DND-41 (cell line): ENCODE results near the gene USB1.

Source experiments
- ATAC-seq: fragments of 200-7000 bp; cut with Tn5 transposase; 3 replicates; pipeline ENCODE4 v1.9.1; 2021; ENCODE audit warnings: low read depth; ENCODE audit not compliant: insufficient read depth
- DNase-seq: peaks from one replicate; pipeline ENCODE4 v3.0.0-alpha.2; 2020
- H2AFZ ChIP-seq: 2 replicates; pipeline ENCODE4 v1.6.0; 2012; ENCODE audit warnings: low read depth, low read length
- H3K27ac ChIP-seq: 2 replicates; pipeline ENCODE4 v1.5.1; 2012; ENCODE audit warnings: low read length, inconsistent platforms
- H3K27me3 ChIP-seq: fragments of 200-600 bp; sonication (generic); 2 replicates; pipeline ENCODE4 v1.6.0; 2012; ENCODE audit warnings: low read length, mild to moderate bottlenecking, inconsistent platforms; ENCODE audit not compliant: insufficient read depth, poor library complexity
- H3K36me3 ChIP-seq: 2 replicates; pipeline ENCODE4 v1.5.1; 2012; ENCODE audit warnings: low read length, inconsistent platforms; ENCODE audit not compliant: insufficient read depth
- H3K4me1 ChIP-seq: 2 replicates; pipeline ENCODE4 v1.5.1; 2012; ENCODE audit warnings: mild to moderate bottlenecking, low read length; ENCODE audit not compliant: insufficient read depth
- H3K4me2 ChIP-seq: 2 replicates; pipeline ENCODE4 v1.6.0; 2012; ENCODE audit warnings: mild to moderate bottlenecking, moderate library complexity, low read length, inconsistent platforms; ENCODE audit not compliant: insufficient read depth
- H3K4me3 ChIP-seq, 2 experiments: fragments of 200-600 bp in 1 of 2; shearing (Covaris generic) in 1 of 2; 2 replicates each; pipeline ENCODE4 v1.5.1; 2012 to 2016; ENCODE audit warnings: inconsistent platforms in 2 of 2, low read length in 2 of 2, mild to moderate bottlenecking in 2 of 2, low read depth in 1 of 2, moderate library complexity in 1 of 2
- H3K79me2 ChIP-seq: 2 replicates; pipeline ENCODE4 v1.6.0; 2012; ENCODE audit warnings: low read length, inconsistent platforms; ENCODE audit not compliant: insufficient read depth
- H3K9ac ChIP-seq: 2 replicates; pipeline ENCODE4 v1.6.0; 2012; ENCODE audit warnings: low read depth, mild to moderate bottlenecking, inconsistent platforms, low read length, moderate library complexity
- H3K9me3 ChIP-seq: 2 replicates; pipeline ENCODE4 v1.5.1; 2012; ENCODE audit warnings: low read length, moderate library complexity, mild to moderate bottlenecking, inconsistent platforms; ENCODE audit not compliant: insufficient read depth, severe bottlenecking
- H4K20me1 ChIP-seq: 2 replicates; pipeline ENCODE4 v1.6.0; 2012; ENCODE audit warnings: low read length; ENCODE audit not compliant: insufficient read depth
- CTCF ChIP-seq: IDR thresholded peaks from 2 replicates; pipeline ENCODE4 v1.5.1; 2012; ENCODE audit warnings: borderline replicate concordance, low read length, moderate library complexity, mild to moderate bottlenecking; ENCODE audit not compliant: poor library complexity, severe bottlenecking; ENCODE audit errors: extremely low read depth
- EZH2 ChIP-seq: IDR thresholded peaks from 3 replicates; pipeline ENCODE4 v1.6.1; 2012; ENCODE audit warnings: borderline replicate concordance, low read depth, mild to moderate bottlenecking, moderate library complexity, low read length, inconsistent platforms; ENCODE audit not compliant: severe bottlenecking

USB1 gene

GRCh38 chr16:57988929-57989328 lies 12.3 kb upstream of the USB1 start:
- Histone ChIP-seq H3K4me2 (no peak overlapping the region), H3K79me2 (no peaks in the 10 kb centered on the region), H3K9me3 (no peaks in the 10 kb centered on the region), H3K36me3 (no peaks in the 10 kb centered on the region), H3K9ac (no peak overlapping the region), H3K27ac (no peak overlapping the region), H4K20me1 (peaks cover 12% of the 10 kb centered on the region), H3K27me3 (no peaks in the 10 kb centered on the region), H2AFZ (no peak overlapping the region), H3K4me1 (0 out of 2 replicates have a peak, but pooled peaks cover 2% of the 10 kb centered on the region), H3K4me3 (no peak overlapping the region)
- no peak for ATAC-seq
- TF ChIP-seq EZH2 (no peak), CTCF (no peak)
- no peak for DNase-seq

GRCh38 chr16:57991551-57992059 lies 9.6 kb upstream of the USB1 start:
- no peak overlapping the region for H3K9ac ChIP-seq
- no peak overlapping the region for H3K4me2 ChIP-seq
- DNase-seq = no peak
- H3K4me3 ChIP-seq = no peak overlapping the region
- no peaks in the 10 kb centered on the region for H3K9me3 ChIP-seq
- 0 out of 2 replicates have a peak, but pooled peaks cover 2% of the 10 kb centered on the region for H3K4me1 ChIP-seq
- peaks cover 25% of the 10 kb centered on the region for H3K36me3 ChIP-seq
- TF ChIP-seq EZH2 = no peak
- TF ChIP-seq CTCF = no peak
- ATAC-seq = no peak
- H2AFZ ChIP-seq = no peak overlapping the region
- H3K27ac ChIP-seq = no peak overlapping the region
- H3K27me3 ChIP-seq = no peaks in the 10 kb centered on the region
- no peaks in the 10 kb centered on the region for H3K79me2 ChIP-seq
- peaks cover 29% of the 10 kb centered on the region for H4K20me1 ChIP-seq

- Histone ChIP-seq H3K9me3 (no peaks in the 10 kb centered on the region), H3K27ac (no peak overlapping the region), H3K4me3 (no peak overlapping the region), H4K20me1 (peaks cover 29% of the 10 kb centered on the region), H3K9ac (no peak overlapping the region), H3K27me3 (no peaks in the 10 kb centered on the region), H3K79me2 (no peaks in the 10 kb centered on the region), H3K4me2 (no peak overlapping the region), H3K4me1 (0 out of 2 replicates have a peak, but pooled peaks cover 2% of the 10 kb centered on the region), H3K36me3 (peaks cover 30% of the 10 kb centered on the region), H2AFZ (no peak overlapping the region)
- DNase-seq (no peak), ATAC-seq (no peak)
- no peak for TF ChIP-seq CTCF
- no peak for TF ChIP-seq EZH2
Measured at GRCh38 chr16:57992084-57992483, 9.1 kb upstream of the USB1 start.
